Endothelial cell of umbilical vein (primary cell): ENCODE data around the gene FAM168B. TPM values are rescaled to one million over a fixed set of nuclear protein-coding genes. Genes with fewer than 3 reads are reported as not detected.

Experiments used
- BruUV-seq: library from RNA; stranded (reverse); fragments of 400-500 nt; replicated peaks from 2 replicates; lab custom pipeline; 2021; lab: Mats Ljungman, UMichigan
- CTCF ChIA-PET: fragments of 300-600, 350-600 bp; sonication (Branson Sonifier 250); formaldehyde crosslinking; loops from one replicate; lab custom pipeline; 2021; ENCODE audit warnings: antibody characterized with exemption, inconsistent platforms; lab: Charles Lee
- POLR2A ChIA-PET: fragments of 300-600, 350-600 bp; sonication (Branson Sonifier 250); formaldehyde crosslinking; loops from one replicate; lab custom pipeline; 2021; ENCODE audit warnings: antibody characterized with exemption, inconsistent platforms; lab: Charles Lee
- DNase-seq: peaks from one replicate; pipeline ENCODE4 v3.0.0-alpha.2; 2011; ENCODE audit warnings: low read depth, low spot score
- FAIRE-seq: peaks from 2 replicates; lab custom pipeline; 2011; peaks lifted over from hg19 to GRCh38; lab: Jason Lieb, UNC
- H2AFZ ChIP-seq: 2 replicates; pipeline ENCODE4 v1.6.0; 2012; ENCODE audit warnings: low read depth, low read length, control low read depth, inconsistent platforms
- H3K27ac ChIP-seq: 2 replicates; pipeline ENCODE4 v1.5.1; 2011; ENCODE audit warnings: low read depth, mild to moderate bottlenecking, control low read depth, low read length, moderate library complexity; ENCODE audit not compliant: insufficient read depth
- H3K27me3 ChIP-seq, 2 experiments: 2 replicates each; pipeline versions ENCODE4 v1.6.0 to v1.6.1; 2011; ENCODE audit warnings: low read length in 2 of 2, mixed read lengths in 1 of 2; ENCODE audit not compliant: control insufficient read depth in 2 of 2, insufficient read depth in 2 of 2
- H3K36me3 ChIP-seq, 2 experiments: 2 replicates in 1 of 2; 3 replicates in 1 of 2; pipeline ENCODE4 v1.5.1; 2011; ENCODE audit warnings: low read length in 2 of 2, mild to moderate bottlenecking in 1 of 2, moderate library complexity in 1 of 2; ENCODE audit not compliant: control insufficient read depth in 2 of 2, insufficient read depth in 2 of 2; ENCODE audit errors: extremely low read depth in 1 of 2
- H3K4me1 ChIP-seq: 3 replicates; pipeline ENCODE4 v1.5.1; 2011; ENCODE audit warnings: mild to moderate bottlenecking, low read length; ENCODE audit not compliant: control insufficient read depth, insufficient read depth; ENCODE audit errors: extremely low read depth
- H3K4me2 ChIP-seq: 2 replicates; pipeline ENCODE4 v1.6.1; 2011; ENCODE audit warnings: low read length, control low read depth, mixed read lengths; ENCODE audit not compliant: insufficient read depth
- H3K4me3 ChIP-seq, 3 experiments: fragments of 200-600 bp in 1 of 3; sonication (generic), shearing (Covaris generic) in 1 of 3; replicated peaks in 1 of 3; 2 replicates each; pipeline ENCODE4 v1.5.1; 2011 to 2016; ENCODE audit warnings: control low read depth in 3 of 3, low read length in 3 of 3, mild to moderate bottlenecking in 2 of 3, inconsistent platforms in 1 of 3, low read depth in 1 of 3, moderate library complexity in 1 of 3; ENCODE audit not compliant: insufficient read depth in 1 of 3
- H3K79me2 ChIP-seq: 2 replicates; pipeline ENCODE4 v1.6.0; 2012; ENCODE audit warnings: low read length, inconsistent platforms; ENCODE audit not compliant: control insufficient read depth, insufficient read depth
- H3K9ac ChIP-seq: replicated peaks from 2 replicates; pipeline ENCODE3; 2011; ENCODE audit warnings: low read length, control low read depth; ENCODE audit not compliant: insufficient read depth; ENCODE audit errors: extremely low read depth
- H3K9me1 ChIP-seq: replicated peaks from 3 replicates; pipeline ENCODE4 v1.6.0; 2011; ENCODE audit warnings: mild to moderate bottlenecking, low read length; ENCODE audit not compliant: control insufficient read depth, insufficient read depth; ENCODE audit errors: extremely low read depth
- H3K9me3 ChIP-seq: replicated peaks from 2 replicates; pipeline ENCODE4 v1.5.1; 2012; ENCODE audit warnings: low read length, inconsistent platforms; ENCODE audit not compliant: control insufficient read depth, insufficient read depth
- H4K20me1 ChIP-seq: replicated peaks from 2 replicates; pipeline ENCODE3; 2011; ENCODE audit warnings: mild to moderate bottlenecking, low read length; ENCODE audit not compliant: control insufficient read depth, insufficient read depth; ENCODE audit errors: extremely low read depth
- EZH2 ChIP-seq: IDR thresholded peaks from 2 replicates; pipeline ENCODE4 v1.6.1; 2012; ENCODE audit warnings: borderline replicate concordance, low read depth, mild to moderate bottlenecking, moderate library complexity, low read length, inconsistent platforms; ENCODE audit not compliant: severe bottlenecking
- JUN ChIP-seq: IDR thresholded peaks from 2 replicates; pipeline ENCODE4 v1.6.1; 2011; ENCODE audit warnings: borderline replicate concordance, low read depth; ENCODE audit not compliant: insufficient read length, insufficient read depth
- MYC ChIP-seq: IDR thresholded peaks from one replicate; pipeline ENCODE4 v1.6.1; 2011; ENCODE audit warnings: mild to moderate bottlenecking, low read depth, low read length
- dilution Hi-C: fragments of 300-500 bp; cut with MboI; formaldehyde crosslinking; loops from one replicate; pipeline ENCODE4 v1.15.0; 2019; ENCODE audit warnings: low sequenced_read_pairs; ENCODE audit not compliant: extremely low pct_ligation_motif_present
- intact Hi-C: fragments of 100-400 bp; cut with micrococcal nuclease; formaldehyde crosslinking; loops from one replicate; pipeline ENCODE4 v1.10.0; 2022
- polyA plus RNA-seq, 4 experiments: library from polyadenylated mRNA; depleted of rRNA in 3 of 4; stranded (reverse) in 3 of 4; unstranded in 1 of 4; fragments of >200 nt; gene quantifications; 2 replicates each; pipeline versions ENCODE4 v1.2.1 to v1.2.3, GENCODE V29; 2011 to 2012; ENCODE audit warnings: missing spikeins in 1 of 4
- total RNA-seq: library from RNA; stranded (reverse); gene quantifications from 2 replicates; pipeline ENCODE4 v1.2.3, GENCODE V29; 2021

FAM168B gene
- total and polyA plus RNA-seq, 2 donors (not counting 3 experiments of a cell fraction or from before 2014, with no cell fraction given), result 109 to 183 TPM

DNA sequence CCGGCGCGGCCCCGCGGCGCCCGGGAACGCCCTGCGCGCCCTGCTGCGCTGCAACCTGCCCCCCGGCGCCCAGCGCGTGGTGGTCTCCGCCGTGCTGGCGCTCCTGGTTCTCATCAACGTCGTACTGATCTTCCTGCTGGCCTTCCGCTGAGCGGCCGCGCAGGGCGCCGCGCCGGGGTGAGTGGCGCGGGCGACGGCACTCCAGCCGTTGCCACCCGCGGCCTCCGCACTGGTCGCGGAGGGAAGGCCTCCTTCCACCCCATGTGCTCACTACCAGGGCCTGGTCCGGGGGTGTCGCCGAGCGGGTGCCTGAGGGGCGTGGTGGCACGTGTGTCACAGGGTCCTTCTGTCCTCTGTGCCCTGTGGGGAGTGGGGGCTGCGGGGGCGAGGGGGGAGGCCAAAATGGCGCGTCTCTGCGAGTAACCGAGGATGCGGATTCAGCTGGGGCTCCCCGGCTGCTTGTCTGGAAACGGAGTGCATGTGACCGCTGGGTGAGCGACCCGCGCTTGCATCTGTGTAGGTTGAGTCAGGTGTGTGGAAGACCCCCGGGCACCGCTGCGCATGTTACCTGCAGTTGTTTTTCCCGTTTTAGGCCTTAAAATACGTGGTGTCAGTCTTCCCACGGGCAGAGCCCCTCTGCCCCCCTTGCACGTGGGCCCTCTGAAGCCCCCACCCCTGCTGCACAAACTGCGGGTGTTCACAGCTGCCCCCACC, 58.0 kb downstream of the FAM168B start:
- DNase-seq, result no peak
- Histone ChIP-seq H3K9me1 (no peaks in the 10 kb centered on the region), H3K36me3 (no peaks in the 10 kb centered on the region), H3K4me3 (peak overlapping the region in 1 of 3 experiments; percentile 6), H2AFZ (peak overlapping the region; percentile 24), H3K4me1 (no peaks in the 10 kb centered on the region), H3K27me3 (peaks cover 43 to 49% of the 10 kb centered on the region in 2 experiments), H3K9ac (no peak overlapping the region), H3K4me2 (no peak overlapping the region), H3K79me2 (no peaks in the 10 kb centered on the region), H3K9me3 (no peaks in the 10 kb centered on the region), H3K27ac (no peak overlapping the region), H4K20me1 (no peaks in the 10 kb centered on the region)
- intact Hi-C loops, result no loop called here
- ChIA-PET POLR2A (no interaction called here), CTCF (no interaction called here)
- dilution Hi-C loops, result no loop called here
- TF ChIP-seq JUN (no peak), EZH2 (peak; percentile 63)
- no peak for FAIRE-seq
- BruUV-seq, result no TSS peak

GRCh38 chr2:131034122-131035051, 58.9 kb downstream of the FAM168B start:
- H3K27me3 ChIP-seq, result peaks cover 34 to 41% of the 10 kb centered on the region in 2 experiments
- no peak overlapping the region for H3K9ac ChIP-seq
- H3K36me3 ChIP-seq, result no peaks in the 10 kb centered on the region
- TF ChIP-seq EZH2 (peak; percentile 22), MYC (no peak)
- FAIRE-seq (no peak), DNase-seq (no peak)
- H3K9me3 ChIP-seq, result no peaks in the 10 kb centered on the region
- no TSS peak for BruUV-seq
- CTCF ChIA-PET, result interaction anchor here (0.9 kb wide), 1 partner anchor 31 kb away, joined by 3 read pairs; no protein-coding TSS in a partner anchor
- no peaks in the 10 kb centered on the region for H3K4me1 ChIP-seq
- POLR2A ChIA-PET, result no interaction called here
- H3K27ac ChIP-seq, result no peak overlapping the region
- intact Hi-C loops (no loop called here), dilution Hi-C loops (no loop called here)
- H3K79me2 ChIP-seq, result no peaks in the 10 kb centered on the region
- no peaks in the 10 kb centered on the region for H3K9me1 ChIP-seq
- H3K4me3 ChIP-seq, result no peak overlapping the region
- H2AFZ ChIP-seq, result no peak overlapping the region
- no peaks in the 10 kb centered on the region for H4K20me1 ChIP-seq
- no peak overlapping the region for H3K4me2 ChIP-seq
